ENCODE results near the gene SIGLEC8. TPM values are rescaled to one million over a fixed set of nuclear protein-coding genes. Genes with fewer than 3 reads are reported as not detected.
"Not testable (repeated sequence)": the region's sequence is repeated elsewhere in the genome, so short reads cannot be mapped to it uniquely, and the experiment has no call there.

The SIGLEC8 gene
- total RNA-seq, 2 experiments from 2014 or later, result not detected

- CTCF ChIA-PET (ENCODE audit: unreplicated experiment), result no interaction called here
- no peak for DNase-seq (ENCODE audit: low spot score)
- POLR2A ChIA-PET, result no interaction called here
- no peak for TF ChIP-seq EZH2phosphoT487 (IDR thresholded peaks at IDR 0.05; ENCODE audit: borderline replicate concordance, low read depth, low read length)
- TF ChIP-seq CTCF (conservative IDR thresholded peaks at IDR 0.05; ENCODE audit: low read length), result no peak
- intact Hi-C loops (cut with micrococcal nuclease; ENCODE audit: unreplicated experiment), result no loop called here
- Histone ChIP-seq H3K36me3 (ENCODE audit: insufficient read depth, low read length) (no peaks in the 10 kb centered on the region), H3K4me3 (ENCODE audit: low read depth, low read length, poor library complexity, severe bottlenecking) (no peak overlapping the region), H3K4me2 (ENCODE audit: low read length) (no peak overlapping the region), H2AFZ (ENCODE audit: low read length) (no peak overlapping the region), H4K20me1 (ENCODE audit: insufficient read depth, low read length) (no peaks in the 10 kb centered on the region), H3K27ac (ENCODE audit: low read depth, low read length, poor library complexity, severe bottlenecking) (no peak overlapping the region), H3K4me1 (ENCODE audit: insufficient read depth, low read length, poor library complexity, severe bottlenecking) (no peaks in the 10 kb centered on the region), H3K9me3 (ENCODE audit: low read length) (no peaks in the 10 kb centered on the region), H3K9me2 (ENCODE audit: insufficient read depth, low read length) (no peaks in the 10 kb centered on the region), H3K79me2 (ENCODE audit: insufficient read depth, low read depth, low read length) (no peaks in the 10 kb centered on the region)
- no TSS peak for BruUV-seq (replicated peaks)
These were observed 31.1 kb downstream of the SIGLEC8 start for GRCh38 chr19:51427201-51427600.

- ChIA-PET POLR2A (no interaction called here), CTCF (ENCODE audit: unreplicated experiment) (no interaction called here)
- Histone ChIP-seq H3K27ac (ENCODE audit: low read depth, low read length, poor library complexity, severe bottlenecking) (no peak overlapping the region), H3K79me2 (ENCODE audit: insufficient read depth, low read depth, low read length) (no peaks in the 10 kb centered on the region; the same call in 1 of the 2 replicates), H3K4me1 (ENCODE audit: insufficient read depth, low read length, poor library complexity, severe bottlenecking) (peaks cover 15% of the 10 kb centered on the region), H3K4me3 (ENCODE audit: low read depth, low read length, poor library complexity, severe bottlenecking) (no peak overlapping the region), H2AFZ (ENCODE audit: low read length) (no peak overlapping the region), H3K9me2 (ENCODE audit: insufficient read depth, low read length) (no peaks in the 10 kb centered on the region), H4K20me1 (ENCODE audit: insufficient read depth, low read length) (no peaks in the 10 kb centered on the region), H3K9me3 (ENCODE audit: low read length) (no peaks in the 10 kb centered on the region), H3K4me2 (ENCODE audit: low read length) (no peak overlapping the region), H3K36me3 (ENCODE audit: insufficient read depth, low read length) (no peaks in the 10 kb centered on the region)
- DNase-seq (ENCODE audit: low spot score), result peak; percentile 84
- intact Hi-C loops (cut with micrococcal nuclease; ENCODE audit: unreplicated experiment), result no loop called here
- no TSS peak for BruUV-seq (replicated peaks)
- TF ChIP-seq CTCF (conservative IDR thresholded peaks at IDR 0.05; ENCODE audit: low read length), result peak; percentile 89
- TF ChIP-seq EZH2phosphoT487 (IDR thresholded peaks at IDR 0.05; ENCODE audit: borderline replicate concordance, low read depth, low read length), result no peak
These were observed 36.2 kb downstream of the SIGLEC8 start for GRCh38 chr19:51422053-51422448.

- ChIA-PET CTCF (ENCODE audit: unreplicated experiment) (no interaction called here), POLR2A (no interaction called here)
- Histone ChIP-seq H3K9me2 (ENCODE audit: insufficient read depth, low read length) (no peaks in the 10 kb centered on the region), H3K36me3 (ENCODE audit: insufficient read depth, low read length) (no peaks in the 10 kb centered on the region), H4K20me1 (ENCODE audit: insufficient read depth, low read length) (no peaks in the 10 kb centered on the region), H3K4me2 (ENCODE audit: low read length) (no peak overlapping the region), H3K9me3 (ENCODE audit: low read length) (no peaks in the 10 kb centered on the region), H2AFZ (ENCODE audit: low read length) (no peak overlapping the region), H3K4me3 (ENCODE audit: low read depth, low read length, poor library complexity, severe bottlenecking) (no peak overlapping the region), H3K27ac (ENCODE audit: low read depth, low read length, poor library complexity, severe bottlenecking) (no peak overlapping the region), H3K4me1 (ENCODE audit: insufficient read depth, low read length, poor library complexity, severe bottlenecking) (peaks cover 17% of the 10 kb centered on the region), H3K79me2 (ENCODE audit: insufficient read depth, low read depth, low read length) (peaks cover 5% of the 10 kb centered on the region; the same call in 1 of the 2 replicates)
- intact Hi-C loops (cut with micrococcal nuclease; ENCODE audit: unreplicated experiment), result no loop called here
- no peak for TF ChIP-seq CTCF (conservative IDR thresholded peaks at IDR 0.05; ENCODE audit: low read length)
- TF ChIP-seq EZH2phosphoT487 (IDR thresholded peaks at IDR 0.05; ENCODE audit: borderline replicate concordance, low read depth, low read length), result no peak
- no TSS peak for BruUV-seq (replicated peaks)
- no peak for DNase-seq (ENCODE audit: low spot score)
These were observed 36.8 kb downstream of the SIGLEC8 start for GRCh38 chr19:51421229-51422052.

GRCh38 chr19:51420511-51420910, 37.7 kb downstream of the SIGLEC8 start:
- POLR2A ChIA-PET, result interaction anchor here (0.6 kb wide), 1 partner anchor 236 kb away, joined by 5 read pairs; no protein-coding TSS in a partner anchor
- H4K20me1 ChIP-seq (ENCODE audit: insufficient read depth, low read length); H2AFZ ChIP-seq (ENCODE audit: low read length); DNase-seq (ENCODE audit: low spot score); H3K9me2 ChIP-seq (ENCODE audit: insufficient read depth, low read length); H3K4me3 ChIP-seq (ENCODE audit: low read depth, low read length, poor library complexity, severe bottlenecking); H3K27ac ChIP-seq (ENCODE audit: low read depth, low read length, poor library complexity, severe bottlenecking); H3K36me3 ChIP-seq (ENCODE audit: insufficient read depth, low read length); BruUV-seq (replicated peaks); intact Hi-C loops (cut with micrococcal nuclease; ENCODE audit: unreplicated experiment); H3K9me3 ChIP-seq (ENCODE audit: low read length); H3K4me2 ChIP-seq (ENCODE audit: low read length); CTCF ChIA-PET (ENCODE audit: unreplicated experiment): not testable (repeated sequence)
- Histone ChIP-seq H3K4me1 (ENCODE audit: insufficient read depth, low read length, poor library complexity, severe bottlenecking) (peaks cover 24% of the 10 kb centered on the region), H3K79me2 (ENCODE audit: insufficient read depth, low read depth, low read length) (peaks cover 13% of the 10 kb centered on the region; the same call in 1 of the 2 replicates)
